ENCODE measurements around the gene ZNF804B.

GRCh38 chr7:88964418-88964817, 204.9 kb downstream of the ZNF804B start:
- TF ChIP-seq CTCF (conservative IDR thresholded peaks at IDR 0.05): no peak
- TF ChIP-seq EZH2 (IDR thresholded peaks at IDR 0.05; ENCODE audit: low read depth): no peak
